Activated CD4-positive, alpha-beta T cell treated with anti-CD3 and anti-CD28 coated beads for 48 hours (primary cell): ENCODE results near the gene RAD51B.

Experiments used
- DNase-seq: peaks from one replicate; pipeline ENCODE4 v3.0.0-alpha.2; 2020

The RAD51B gene

DNA sequence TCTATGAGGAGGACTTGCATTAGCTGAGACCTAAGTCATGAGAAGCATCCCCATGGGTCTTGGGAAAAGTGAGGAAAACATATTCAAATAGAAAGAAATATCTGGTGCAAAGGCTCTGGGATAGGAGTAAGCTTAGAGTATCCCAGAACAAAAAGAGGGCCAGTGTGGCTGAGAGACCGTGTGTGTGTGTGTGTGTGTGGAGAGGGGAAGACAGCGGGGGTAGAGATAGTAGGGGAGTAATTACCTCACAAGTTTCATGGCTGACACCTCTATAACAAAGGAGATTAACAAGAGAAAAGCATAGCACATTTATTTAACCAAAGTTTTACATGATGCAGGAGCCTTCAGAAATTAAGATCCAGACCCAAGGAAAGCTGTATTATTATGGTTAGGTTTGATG lies 440.5 kb downstream of the RAD51B start:
- DNase-seq = no peak

DNA sequence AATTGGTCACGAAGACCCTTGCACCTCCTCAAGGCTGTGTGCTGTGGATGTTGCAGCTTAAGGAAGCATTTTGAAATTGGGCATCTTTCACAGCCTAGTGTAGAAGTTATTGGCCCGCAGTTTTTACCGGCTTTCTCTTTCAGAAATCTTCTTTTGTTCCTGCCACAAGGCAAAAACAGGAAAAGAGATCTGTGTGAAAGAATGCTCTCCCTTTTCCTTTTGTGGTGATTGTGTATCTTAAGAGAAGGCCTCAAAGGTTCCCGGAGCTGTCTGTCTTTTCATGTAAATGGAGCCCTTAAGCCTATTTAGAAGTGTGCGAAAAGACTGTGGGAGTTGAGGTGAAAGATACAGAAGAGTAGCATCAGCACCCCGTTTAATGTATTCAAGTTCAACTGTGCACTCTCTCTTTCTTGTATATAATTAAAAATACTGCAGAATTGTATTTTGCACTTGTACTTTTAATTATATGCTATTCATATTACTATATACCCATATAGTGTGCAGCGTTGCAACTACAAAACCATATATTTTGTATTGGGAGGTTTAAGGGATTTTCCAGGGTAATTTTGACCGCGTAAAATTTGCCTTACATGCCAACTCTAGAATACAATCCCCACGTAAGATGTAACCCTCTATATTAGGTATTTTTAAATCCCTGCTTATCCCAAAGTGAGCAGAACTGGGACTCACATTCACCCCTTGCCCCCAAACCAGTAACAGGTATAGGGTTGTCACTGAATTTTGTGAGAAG lies 441.7 kb downstream of the RAD51B start:
- no peak for DNase-seq

DNA sequence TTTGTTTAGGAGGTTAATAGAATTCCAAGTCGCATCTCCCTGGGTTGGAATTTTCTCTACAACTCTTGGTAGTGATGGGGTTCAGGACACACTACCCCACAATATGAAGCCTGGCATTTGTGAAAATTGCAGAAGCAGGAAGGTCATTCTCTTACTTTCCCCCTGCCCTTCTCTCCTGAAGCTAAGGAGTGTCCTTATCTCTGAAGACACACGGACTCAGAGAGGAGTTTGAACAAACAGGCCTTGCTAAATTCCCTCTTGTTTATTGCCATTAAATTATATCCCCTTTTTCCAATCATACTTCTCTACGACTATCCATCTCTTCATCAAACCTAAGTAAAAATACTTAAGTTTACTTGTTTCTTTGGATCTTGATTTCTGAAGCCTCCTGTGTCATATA lies 443.0 kb downstream of the RAD51B start:
- no peak for DNase-seq

DNA sequence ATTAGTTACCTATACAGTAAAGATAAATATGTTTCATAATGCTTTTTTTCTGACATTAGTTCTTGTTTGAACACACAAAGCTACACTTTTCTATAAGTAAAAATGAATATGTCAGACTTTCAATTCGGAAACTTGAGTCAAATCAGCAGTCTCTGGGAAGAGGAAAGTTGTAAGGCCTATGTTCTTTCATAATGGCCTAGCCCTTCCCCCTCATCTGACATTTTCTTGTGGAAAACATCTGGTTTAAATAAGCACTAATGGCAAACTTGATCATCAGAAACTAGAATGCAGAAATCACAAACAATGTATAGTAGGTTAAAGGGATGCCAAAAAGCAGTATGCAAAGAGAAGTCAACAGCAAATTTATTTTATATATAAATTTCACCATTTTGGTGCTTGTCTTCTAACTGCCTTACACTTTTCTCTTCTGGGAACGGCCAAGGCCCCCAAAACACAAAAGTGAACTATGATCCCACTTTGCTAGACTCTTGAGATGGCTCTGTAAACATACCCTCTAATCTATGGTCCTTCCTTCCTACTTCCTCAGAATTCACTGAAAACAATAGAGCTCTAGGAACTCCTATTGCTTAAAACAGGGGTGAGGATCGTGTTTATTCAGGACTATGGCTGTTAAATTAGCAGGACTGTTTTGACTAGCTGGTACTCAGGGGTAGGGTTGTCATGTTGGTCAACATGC lies 444.1 kb downstream of the RAD51B start:
- DNase-seq = no peak

DNA sequence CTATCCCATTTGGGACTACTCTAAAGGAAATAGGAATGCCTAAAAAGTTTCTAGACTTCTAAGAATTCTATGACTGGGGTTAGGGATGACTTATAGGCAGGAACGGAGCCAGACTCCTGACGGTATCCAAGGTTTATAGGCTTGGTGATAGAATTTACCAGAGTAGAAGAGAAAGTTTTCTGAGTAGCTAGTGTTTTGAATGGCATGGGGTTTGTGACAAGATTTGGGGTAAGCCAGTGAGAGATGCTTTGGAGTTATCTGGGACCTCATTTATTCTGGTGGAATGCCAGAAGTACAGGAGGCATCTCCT lies 444.6 kb downstream of the RAD51B start:
- no peak for DNase-seq

DNA sequence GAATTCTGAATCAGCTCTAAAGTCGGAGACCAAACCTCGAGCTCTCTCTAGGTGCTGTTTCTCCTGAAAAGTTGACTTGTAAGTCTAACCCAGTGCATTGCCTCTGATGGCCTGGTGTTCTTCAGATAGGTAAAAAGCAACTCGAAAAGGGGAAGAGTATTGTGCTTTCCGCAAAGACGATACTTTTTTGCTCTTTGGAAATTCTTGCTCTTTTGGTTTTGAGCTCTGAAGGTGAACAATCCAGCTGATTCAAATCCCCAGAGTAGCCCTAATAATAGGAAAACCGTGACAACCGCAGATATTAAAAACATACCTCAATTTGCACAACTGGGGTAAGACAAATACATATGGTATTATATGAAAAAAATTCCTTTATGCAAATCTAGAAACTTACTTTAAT lies 447.4 kb downstream of the RAD51B start:
- no peak for DNase-seq

DNA sequence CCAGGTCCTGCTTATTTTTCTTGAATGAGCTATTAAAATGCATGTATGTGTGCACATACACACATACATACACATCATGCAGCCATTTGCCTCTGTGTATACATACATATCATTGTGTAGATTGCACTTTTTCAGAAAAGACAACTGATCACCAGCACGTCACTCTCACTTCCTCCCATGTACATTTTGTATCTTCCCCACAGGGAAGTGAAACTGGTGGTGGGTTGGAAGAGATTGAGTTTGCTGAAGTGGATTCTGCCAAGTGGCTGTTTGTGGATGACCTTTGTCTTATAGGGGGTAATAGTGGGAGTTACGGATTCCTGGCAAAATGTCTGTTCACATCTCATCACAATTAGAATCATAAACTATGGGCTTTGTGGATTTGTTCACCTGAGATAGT lies 448.6 kb downstream of the RAD51B start:
- no peak for DNase-seq

DNA sequence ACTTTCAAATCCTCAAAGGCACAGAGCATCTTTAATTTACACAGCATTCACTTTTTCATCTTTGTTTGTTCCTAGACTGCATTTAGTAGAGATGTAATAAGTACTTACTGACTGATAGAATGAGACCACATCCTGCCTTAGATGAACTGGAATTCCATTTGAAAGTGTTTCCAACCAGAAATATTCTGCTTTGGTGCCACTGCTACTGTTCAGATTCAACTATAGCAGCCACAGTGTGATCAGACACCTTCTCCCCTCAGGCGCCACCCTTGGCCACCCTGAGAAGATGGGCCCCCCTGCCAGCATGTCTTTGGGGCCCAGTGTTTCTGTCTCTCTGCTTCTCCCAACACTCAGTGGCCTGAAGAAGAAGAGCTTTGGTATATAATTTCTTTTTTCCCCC lies 449.1 kb downstream of the RAD51B start:
- no peak for DNase-seq

DNA sequence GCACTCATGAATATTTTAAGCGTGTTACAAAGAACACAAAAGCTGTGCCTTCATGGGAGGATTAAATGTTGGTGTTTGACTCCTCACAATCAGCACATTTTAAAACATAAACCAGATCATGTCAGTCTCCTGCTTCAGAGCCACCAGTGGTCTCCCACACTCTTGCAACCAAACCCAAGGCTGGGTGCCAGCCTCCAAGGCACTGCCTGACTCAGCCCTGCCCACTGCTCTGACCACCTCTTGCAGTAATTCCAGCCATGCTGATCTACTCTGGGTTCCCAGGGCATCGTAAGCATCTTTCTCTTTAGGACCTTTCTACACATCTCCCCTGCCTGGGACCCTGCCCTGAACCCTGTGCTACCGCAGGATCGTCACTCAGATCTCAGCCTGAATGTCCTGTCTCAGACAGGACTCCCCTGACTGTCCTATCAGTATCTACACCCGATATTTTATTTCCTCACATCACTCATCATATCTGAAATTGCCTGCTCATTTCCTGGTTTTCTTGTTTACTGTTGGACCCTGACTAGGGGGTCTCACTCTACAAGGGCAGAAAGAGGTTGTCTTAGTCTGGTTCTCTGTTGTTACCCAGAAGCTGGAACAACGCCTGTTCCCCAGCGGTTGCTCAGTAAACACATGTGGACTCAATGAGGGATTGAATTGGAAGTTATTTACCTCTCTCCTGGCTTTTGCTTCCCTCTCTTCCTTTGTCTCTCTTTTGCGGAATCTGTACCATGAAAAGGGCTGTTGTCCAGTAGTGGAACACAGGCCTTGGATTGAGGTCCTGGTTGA lies 449.8 kb downstream of the RAD51B start:
- DNase-seq = no peak

DNA sequence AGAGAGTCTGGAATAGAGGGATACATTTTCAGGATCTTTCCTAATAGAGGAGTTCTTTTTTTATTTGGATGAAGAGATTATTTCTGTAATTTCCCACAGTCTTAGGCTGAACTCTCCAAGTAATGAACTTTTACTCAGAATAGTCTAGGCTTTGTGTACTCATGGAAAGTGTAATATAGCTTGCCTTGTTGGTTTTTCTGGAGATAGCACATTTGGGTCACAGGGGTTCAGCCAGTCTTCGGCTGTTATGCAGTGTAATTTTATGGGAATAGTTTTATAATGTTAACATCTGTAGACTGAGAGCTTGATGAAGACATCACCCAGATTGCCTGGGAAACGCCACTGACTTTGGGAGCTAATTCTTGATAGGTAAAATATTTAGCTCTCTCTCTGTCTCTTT lies 450.8 kb downstream of the RAD51B start:
- no peak for DNase-seq

DNA sequence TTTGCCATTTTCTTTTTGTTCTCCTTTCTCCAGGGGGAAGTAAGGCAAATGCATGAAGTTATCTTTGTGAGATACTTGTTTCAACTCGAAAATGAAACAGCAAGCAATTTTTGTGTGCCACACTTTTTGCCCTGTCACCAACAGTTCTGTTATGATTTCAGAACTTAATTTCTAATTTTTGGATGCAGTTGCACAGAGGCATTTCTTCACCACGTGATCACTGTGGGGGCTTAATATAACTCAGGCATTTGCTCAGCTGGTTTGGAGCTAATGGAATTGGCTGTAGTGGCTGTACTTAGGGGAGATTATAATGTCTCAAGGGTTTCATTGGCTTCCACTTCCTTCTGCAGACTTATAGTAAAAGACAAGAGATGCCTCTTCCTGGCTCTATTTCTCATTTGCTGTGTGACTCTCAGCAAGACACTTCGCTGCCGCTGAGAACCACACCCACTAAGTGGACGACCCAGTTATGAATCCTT lies 452.4 kb downstream of the RAD51B start:
- no peak for DNase-seq

DNA sequence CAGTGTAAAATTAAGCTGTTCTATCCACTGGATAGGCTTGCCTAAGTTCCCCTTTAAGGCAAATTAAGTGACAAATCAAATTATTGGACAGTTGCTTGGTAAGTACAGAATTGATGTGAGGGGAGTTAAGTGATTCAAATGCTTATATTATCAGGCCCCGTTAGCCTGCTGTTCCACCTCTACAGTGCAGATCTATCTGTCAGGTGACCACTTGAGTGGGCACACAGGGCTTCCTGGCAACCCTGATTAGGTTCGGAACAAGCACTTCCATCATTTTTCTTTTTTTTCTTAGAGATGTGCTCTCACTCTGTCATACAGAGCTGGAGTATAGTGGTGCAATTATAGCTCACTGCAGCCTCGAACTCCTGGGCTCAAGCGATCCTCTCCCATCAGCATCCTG lies 453.8 kb downstream of the RAD51B start:
- no peak for DNase-seq

DNA sequence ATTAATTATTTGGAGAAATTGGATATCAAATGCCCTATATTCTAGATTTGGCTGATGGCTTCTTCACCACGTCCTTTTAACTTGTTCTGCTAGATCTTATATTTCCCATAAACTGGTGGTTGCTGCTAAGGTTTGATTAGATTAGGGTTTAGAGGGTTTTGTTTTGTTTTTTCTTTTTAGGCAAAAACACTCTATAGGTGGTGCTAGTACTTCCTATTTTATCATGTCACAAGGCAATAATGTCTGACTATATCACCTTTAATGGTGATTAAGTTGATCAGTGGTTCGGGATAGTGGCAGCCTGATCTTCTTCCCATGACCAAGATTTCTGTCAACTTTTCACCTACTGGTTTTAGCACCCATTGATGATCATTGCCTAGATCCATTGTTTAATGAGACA lies 455.1 kb downstream of the RAD51B start:
- DNase-seq = no peak

DNA sequence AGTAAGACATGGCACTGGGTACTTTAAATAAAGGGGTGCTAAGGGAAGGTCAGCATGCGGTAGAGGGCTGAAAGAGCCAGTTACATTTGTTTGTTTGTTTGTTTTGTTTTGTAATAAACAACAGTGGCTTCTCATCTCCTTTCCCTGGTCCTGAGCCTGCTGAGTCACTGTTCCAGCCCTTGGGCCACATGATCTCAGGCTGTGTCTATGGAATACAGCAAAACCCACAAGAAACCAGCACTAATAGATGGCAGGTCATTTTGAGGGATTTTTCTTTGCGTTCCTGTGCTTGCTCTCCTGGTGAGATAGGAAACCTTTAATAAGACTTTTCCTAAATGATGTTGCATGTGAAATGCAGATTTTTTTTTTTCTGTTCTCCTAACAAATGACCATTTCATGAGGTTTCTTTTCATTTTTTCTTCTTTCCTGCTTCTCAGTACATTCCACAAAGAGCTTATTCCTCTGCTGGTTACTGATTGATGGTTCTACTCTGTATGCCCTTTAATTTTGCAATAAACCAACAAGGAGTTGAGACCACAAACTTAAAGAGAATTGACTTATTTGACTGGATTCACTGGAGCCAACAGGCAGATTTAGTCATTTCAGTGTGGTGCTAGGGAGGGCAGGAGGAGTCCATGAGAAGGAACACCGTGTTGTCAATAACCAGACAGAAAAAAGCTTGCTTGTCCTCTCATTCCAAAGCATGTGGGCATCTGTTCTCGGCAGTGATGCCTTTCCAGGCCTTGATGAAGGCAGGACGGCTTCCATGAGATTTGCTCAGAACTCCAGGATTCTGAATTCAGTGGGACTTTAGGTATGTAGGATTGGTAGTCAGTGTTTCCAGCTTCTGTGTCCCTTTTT lies 459.2 kb downstream of the RAD51B start:
- no peak for DNase-seq

DNA sequence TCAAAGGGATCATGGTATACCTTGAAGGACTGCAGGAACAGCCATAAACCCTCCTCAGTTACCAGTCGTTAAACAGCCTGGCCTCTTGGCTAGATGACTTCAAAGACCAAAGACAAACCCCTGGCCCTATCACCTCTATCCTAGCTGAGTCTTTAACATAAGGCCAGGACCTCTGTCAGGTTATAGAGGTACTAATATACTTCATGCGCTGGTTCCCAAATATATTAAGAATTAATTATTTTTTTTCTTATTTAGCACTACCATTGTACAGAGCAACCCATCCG lies 459.8 kb downstream of the RAD51B start:
- DNase-seq = no peak

DNA sequence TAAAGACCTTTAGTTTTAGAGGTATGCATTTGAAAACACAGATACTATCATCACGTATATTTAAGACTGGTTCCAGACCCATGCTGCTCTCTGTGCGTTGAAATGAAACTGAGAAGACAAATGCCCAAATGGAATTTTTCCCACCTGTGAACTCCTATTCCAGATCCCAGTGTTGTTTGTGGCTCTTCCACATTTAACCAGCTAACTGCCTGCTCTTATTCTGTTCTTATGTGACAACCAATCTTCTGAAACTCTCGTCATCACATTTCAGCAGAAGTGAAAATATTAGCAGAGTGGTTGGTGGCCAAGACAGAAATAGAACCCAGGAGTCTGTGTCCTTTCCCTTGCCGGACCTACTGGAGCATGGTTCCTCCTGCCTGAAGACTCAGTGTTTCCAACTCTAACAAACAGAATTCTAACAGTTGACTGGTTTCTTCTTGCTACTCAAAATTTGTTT lies 460.2 kb downstream of the RAD51B start:
- no peak for DNase-seq

DNA sequence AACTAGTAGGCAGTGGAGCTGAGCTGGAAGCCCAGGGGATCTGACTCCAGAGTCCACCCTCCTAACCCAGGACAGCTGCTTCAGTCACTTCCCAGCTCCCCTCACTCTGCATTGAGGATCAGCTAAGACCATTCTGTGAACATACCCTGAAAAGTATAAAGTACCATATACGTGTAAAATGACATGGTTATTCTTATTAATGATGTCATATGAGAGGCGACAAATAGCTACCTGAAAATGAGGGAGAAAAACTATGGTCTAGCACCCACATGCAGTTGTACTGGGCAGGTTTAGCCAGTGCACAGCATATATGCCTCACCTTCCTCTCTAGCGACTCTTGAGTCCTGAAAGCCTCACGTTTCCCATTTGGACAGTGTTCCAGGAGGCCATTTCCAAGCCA lies 461.9 kb downstream of the RAD51B start:
- no peak for DNase-seq

DNA sequence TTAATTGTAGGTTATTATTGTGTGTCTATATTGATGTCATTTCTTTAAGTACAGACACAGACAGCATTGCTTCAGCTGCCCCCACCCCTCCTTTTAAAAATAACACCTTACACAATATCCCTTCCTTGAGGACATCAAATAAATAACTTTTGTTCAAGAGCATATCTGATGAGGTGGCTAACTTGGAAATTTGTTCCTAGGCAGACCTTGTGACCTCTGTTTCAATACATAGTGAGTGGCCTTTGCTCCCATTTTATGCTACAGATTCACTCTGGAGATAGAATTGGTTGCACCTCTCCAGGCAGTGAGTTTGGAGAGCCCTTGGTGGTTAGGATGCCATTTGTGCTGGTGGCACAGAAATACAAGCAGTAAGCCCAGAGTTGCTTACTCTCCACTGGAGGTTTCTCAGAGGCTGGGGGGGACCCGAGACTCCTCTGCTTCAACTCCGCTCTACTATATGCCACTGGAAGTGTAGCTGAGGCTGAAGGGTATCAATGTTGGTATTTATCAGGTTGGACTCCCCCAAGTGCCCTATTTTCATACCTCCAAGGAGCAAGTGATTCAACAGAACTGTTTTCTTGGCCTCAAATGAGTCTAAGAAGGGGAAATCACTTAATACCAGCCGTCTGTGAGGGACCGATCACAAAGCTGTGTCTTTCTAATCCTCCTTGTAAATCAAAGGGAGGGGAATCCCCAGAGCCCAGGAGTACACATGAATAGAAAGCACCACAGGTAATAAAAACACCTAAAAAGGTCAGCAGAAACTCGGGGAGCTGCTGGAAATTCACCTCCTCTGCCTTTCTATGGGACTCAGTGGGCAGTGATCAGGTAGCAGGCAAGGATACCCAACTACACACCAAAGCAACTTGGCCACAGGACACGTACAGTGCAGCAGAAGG lies 463.1 kb downstream of the RAD51B start:
- peak; percentile 43 for DNase-seq

DNA sequence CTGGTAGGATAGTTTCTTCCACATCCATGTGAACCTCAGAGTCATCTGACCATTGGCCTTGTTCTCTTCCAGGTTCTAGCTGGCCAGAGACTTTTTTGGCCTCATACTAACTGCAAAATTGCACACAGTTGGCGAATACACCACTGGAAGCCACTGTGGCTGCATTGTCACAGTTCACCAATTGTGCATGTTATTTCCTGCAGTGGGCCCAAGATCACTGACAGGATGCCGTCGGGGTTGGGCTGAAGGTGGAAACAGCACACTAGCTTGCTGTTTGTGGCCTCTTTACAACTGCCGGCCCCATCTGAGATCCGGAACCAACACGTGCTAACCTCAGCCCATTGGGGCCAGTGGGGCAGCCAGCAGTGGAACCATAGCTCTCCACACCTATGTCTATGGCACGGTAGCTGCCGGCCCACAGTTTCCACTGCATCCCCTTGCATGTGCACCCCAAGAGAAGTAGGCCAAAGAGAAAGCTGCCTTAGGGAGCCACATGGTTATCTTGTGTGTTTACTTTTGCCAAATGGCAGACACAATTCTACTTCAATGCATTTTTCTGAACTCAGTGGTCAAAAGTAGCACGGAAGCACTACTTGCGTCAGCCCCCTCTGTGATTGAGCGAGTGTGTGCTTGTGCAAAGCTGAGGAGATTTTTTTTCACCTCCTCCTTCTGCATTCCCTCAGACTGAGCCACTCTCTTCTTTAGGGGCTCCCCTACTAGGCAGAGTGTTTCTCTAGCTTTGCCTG lies 464.0 kb downstream of the RAD51B start:
- peak; percentile 53 for DNase-seq

DNA sequence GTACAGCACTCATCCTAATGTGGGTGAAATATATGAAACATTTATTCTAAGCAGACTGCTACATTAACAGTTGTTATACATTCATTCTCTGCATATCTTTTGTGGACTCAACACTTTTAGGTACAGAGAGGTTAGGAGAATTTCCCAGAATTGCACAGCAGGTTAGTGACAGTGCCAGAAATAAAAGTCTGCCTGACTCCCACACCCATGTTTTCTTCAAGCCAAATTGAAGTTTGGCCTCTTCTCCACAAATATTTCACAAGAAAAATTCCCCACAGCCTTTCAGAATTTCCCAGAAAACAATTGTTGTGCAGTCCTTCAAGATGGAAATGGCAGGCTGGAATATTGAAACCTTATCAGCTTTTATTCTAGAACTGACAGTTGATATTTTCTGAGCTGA lies 464.8 kb downstream of the RAD51B start:
- DNase-seq = no peak

DNA sequence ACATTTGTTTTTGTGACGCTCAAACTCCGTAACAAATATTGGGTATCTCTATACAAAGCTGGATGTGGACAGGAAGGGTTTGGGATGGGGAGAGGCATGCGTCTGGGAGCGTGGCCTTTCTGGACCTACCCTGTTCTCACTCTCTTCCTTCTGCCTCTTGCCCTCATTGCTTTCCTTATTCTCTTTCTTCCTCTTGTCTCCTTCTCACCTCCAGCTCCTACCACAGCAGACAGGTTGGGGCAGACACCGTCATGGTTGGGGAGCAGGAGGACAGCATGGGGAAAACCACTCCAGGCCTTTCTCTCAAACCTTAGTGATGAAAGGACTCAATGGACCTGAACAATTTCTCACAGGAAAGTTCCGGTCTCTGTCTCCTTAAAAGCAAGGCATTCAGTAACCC lies 465.3 kb downstream of the RAD51B start:
- DNase-seq = no peak
